HG02870 (cell line): ENCODE measurements around the gene PRDM1.

Source experiments
- ATAC-seq: cut with Tn5 transposase; IDR thresholded peaks from one replicate; pipeline ENCODE4 v1.9.1; 2021; ENCODE audit warnings: mild to moderate bottlenecking, moderate library complexity; ENCODE audit not compliant: unreplicated experiment

PRDM1 gene

GRCh38 chr6:106113256-106113959, 27.3 kb downstream of the PRDM1 start:
- no peak for ATAC-seq

DNA sequence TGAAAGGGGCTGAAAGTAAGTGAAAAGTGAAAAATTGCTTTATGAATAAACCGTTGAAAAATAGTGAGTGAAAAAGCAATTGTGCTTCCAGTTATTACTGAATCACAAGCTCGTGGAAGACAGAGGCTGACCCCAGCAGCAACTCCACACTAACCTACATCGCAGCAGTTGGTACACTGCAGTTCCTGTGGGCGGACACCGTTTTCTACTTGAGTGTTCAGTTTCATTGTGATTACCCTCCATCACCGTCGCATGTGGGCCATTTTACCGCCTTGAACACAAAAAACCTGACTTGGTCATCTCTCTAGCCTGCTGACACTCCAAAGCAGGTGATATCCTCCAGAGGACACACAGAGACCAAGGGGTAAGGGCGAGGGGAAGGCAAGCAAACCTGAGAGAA, 28.4 kb downstream of the PRDM1 start:
- ATAC-seq: peak; percentile 93

- no peak for ATAC-seq
Measured at GRCh38 chr6:106115286-106115685, 29.1 kb downstream of the PRDM1 start.

DNA sequence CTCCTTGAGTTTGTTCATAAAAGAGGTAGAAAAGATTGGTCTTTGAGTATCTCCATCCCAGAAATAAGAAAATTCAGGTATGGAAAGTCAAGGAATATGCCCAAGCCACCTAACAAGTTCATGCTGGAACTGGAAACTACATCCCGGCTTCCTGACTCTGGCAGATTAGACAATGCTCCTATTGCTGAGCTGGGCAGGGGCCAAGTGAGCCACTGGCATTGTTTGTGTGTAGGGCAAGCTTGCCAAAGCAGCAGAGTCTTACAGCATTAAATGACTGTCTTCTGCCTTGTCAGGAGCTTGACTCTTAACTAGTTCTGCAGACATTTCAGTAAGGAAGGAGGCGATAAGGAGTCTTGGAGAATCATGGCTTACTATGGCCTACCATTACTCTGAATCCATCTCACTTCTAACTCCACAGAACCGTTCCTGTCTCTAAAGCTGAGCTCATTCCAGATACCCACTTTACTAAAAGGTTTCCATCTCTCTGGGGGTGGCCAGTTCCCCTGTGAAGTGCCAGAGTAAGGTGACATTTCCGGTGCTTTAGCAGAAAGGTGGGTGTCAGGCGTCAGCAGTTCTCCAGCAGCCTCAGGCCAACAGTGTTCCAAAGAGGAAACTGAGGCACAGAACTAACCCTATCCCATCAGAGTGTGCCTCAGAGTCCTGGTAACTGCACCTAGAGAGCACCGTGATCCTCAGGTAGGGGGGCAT, 30.1 kb downstream of the PRDM1 start:
- ATAC-seq: no peak

GRCh38 chr6:106117579-106117978, 31.4 kb downstream of the PRDM1 start:
- peak; percentile 44 for ATAC-seq

GRCh38 chr6:106118835-106119431, 32.8 kb downstream of the PRDM1 start:
- ATAC-seq: no peak

- no peak for ATAC-seq
Measured at GRCh38 chr6:106119546-106119945, 33.4 kb downstream of the PRDM1 start.

DNA sequence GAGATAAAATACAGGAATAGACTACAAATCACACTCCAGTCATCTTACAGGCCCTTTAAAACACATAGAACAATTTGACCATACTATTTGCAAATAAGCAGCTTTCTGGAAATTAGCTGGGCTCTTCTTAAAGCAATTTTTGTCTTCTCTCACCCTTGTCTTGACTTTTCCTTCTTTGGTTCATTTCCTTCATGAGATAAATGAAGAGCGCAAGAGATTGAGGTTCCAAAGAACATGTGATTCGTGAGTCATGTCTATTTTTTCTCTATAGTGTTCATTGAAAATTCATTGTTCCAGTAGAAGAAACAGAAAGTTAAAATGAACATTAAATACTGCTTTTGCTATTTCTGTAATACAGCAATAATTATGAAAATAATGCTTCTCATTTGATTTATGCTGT, 33.9 kb downstream of the PRDM1 start:
- ATAC-seq: no peak

GRCh38 chr6:106120406-106120805, 34.3 kb downstream of the PRDM1 start:
- no peak for ATAC-seq

GRCh38 chr6:106122306-106122918, 36.3 kb downstream of the PRDM1 start:
- ATAC-seq: no peak

GRCh38 chr6:106122938-106123656, 37.0 kb downstream of the PRDM1 start:
- no peak for ATAC-seq

GRCh38 chr6:106124015-106124414, 37.9 kb downstream of the PRDM1 start:
- ATAC-seq: no peak

GRCh38 chr6:106124437-106125430, 38.6 kb downstream of the PRDM1 start:
- ATAC-seq: no peak

DNA sequence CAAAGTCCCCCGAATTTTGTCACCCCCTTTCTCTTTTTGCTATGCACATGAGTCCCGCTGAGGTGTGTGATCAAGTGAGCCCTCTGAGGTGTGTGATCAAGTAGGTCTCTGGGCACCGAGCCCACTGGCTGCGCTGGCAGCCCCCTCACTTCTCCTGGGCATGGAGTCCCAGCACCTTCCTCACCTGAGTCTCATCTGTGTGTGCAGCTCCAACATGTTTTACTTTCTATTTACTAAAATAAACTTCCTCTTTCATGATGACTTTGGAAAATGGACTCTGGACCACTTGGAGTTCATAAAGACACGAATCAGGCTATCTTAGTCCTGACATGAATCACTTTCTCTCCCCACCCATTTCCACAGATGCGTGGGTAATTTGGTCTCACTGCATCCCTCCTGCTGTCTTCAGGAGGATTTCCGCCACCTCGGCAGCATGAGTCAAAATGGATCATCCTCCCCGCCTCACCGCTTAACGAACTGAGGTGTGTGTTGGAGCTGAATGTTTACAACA, 39.8 kb downstream of the PRDM1 start:
- peak; percentile 67 for ATAC-seq

GRCh38 chr6:106126482-106126881, 40.3 kb downstream of the PRDM1 start:
- no peak for ATAC-seq

GRCh38 chr6:106128981-106129781, 43.0 kb downstream of the PRDM1 start:
- ATAC-seq: no peak

DNA sequence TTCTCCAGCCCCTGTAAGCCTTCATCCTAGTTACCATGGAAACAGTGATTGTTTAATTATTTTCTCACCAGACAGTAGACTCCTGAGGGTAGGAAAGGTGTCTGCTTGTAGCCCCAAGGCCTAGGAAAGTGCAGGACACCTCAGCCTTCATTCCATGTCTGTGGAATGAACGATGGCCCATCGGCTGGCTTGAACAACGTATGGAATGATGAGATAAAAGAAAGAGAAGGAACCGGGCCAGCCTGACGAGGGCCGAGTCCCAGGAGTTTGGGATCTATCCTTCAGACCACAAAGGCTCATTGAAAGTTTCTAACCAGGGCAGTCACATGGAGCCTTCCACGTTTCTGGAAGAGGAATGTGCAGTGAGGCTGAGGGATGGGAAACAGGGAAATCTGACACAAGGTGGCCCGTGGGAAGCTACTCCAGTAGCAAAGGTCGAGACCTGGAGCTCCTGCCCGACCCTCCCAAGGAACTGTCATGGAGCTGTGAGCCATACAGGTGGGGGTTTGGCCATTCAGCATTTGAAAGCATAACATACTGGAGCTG, 46.1 kb downstream of the PRDM1 start:
- no peak for ATAC-seq

- no peak for ATAC-seq
Measured at GRCh38 chr6:106133040-106133439, 46.9 kb downstream of the PRDM1 start.
